GM10847 (cell line): ENCODE data around the gene IL26.

ENCODE experiments used
- POLR2A ChIP-seq: IDR thresholded peaks from 2 replicates; pipeline ENCODE4 v1.6.1; 2011; ENCODE audit not compliant: insufficient read length; ENCODE audit errors: extremely low read depth

The IL26 gene

GRCh38 chr12:68250454-68250853, 24.8 kb upstream of the IL26 start:
- no peak for TF ChIP-seq POLR2A

- TF ChIP-seq POLR2A = no peak
Observed at GRCh38 chr12:68247785-68248184, 22.2 kb upstream of the IL26 start.

- no peak for TF ChIP-seq POLR2A
Observed at GRCh38 chr12:68246350-68246749, 20.7 kb upstream of the IL26 start.

GRCh38 chr12:68245180-68246021, 19.8 kb upstream of the IL26 start:
- TF ChIP-seq POLR2A = no peak

- no peak for TF ChIP-seq POLR2A
Observed at GRCh38 chr12:68242777-68243176, 17.2 kb upstream of the IL26 start.

- TF ChIP-seq POLR2A = no peak
Observed at GRCh38 chr12:68240975-68241374, 15.4 kb upstream of the IL26 start.

GRCh38 chr12:68240079-68240478, 14.5 kb upstream of the IL26 start:
- no peak for TF ChIP-seq POLR2A

- TF ChIP-seq POLR2A = no peak
Observed at GRCh38 chr12:68239309-68239982, 13.8 kb upstream of the IL26 start.

GRCh38 chr12:68237619-68238018, 12.0 kb upstream of the IL26 start:
- no peak for TF ChIP-seq POLR2A

- no peak for TF ChIP-seq POLR2A
Observed at GRCh38 chr12:68237078-68237477, 11.5 kb upstream of the IL26 start.

- no peak for TF ChIP-seq POLR2A
Observed at GRCh38 chr12:68236421-68237059, 10.9 kb upstream of the IL26 start.

- no peak for TF ChIP-seq POLR2A
Observed at GRCh38 chr12:68235576-68235975, 10.0 kb upstream of the IL26 start.

GRCh38 chr12:68234140-68234539, 8.5 kb upstream of the IL26 start:
- no peak for TF ChIP-seq POLR2A

- no peak for TF ChIP-seq POLR2A
Observed at GRCh38 chr12:68233498-68233897, 7.9 kb upstream of the IL26 start.

GRCh38 chr12:68231691-68232090, 6.1 kb upstream of the IL26 start:
- TF ChIP-seq POLR2A = no peak

GRCh38 chr12:68231229-68231628, 5.6 kb upstream of the IL26 start:
- TF ChIP-seq POLR2A = no peak

GRCh38 chr12:68229956-68230355, 4.3 kb upstream of the IL26 start:
- no peak for TF ChIP-seq POLR2A

- no peak for TF ChIP-seq POLR2A
Observed at GRCh38 chr12:68227356-68227755, 1.7 kb upstream of the IL26 start.
